ENCODE measurements around the gene NRCAM. TPM values are rescaled to one million over a fixed set of nuclear protein-coding genes. Genes with fewer than 3 reads are reported as not detected.

NRCAM gene
- total and polyA plus RNA-seq, 2 of the 13 experiments (the other 11 are each of a cell fraction or from before 2014, with no cell fraction given) = 0.31 to 0.33 TPM

- H4K20me1 ChIP-seq (ENCODE audit: insufficient read depth, low read length) = no peaks in the 10 kb centered on the region
- H3K79me2 ChIP-seq (ENCODE audit: insufficient read depth, low read length) = no peaks in the 10 kb centered on the region
- ChIA-PET CTCF (ENCODE audit: low intra/inter-chr PET ratio, low total read pairs) (no interaction called here), POLR2A (no interaction called here)
- H3K4me1 ChIP-seq (ENCODE audit: insufficient read depth, low read length) = peaks cover 25% of the 10 kb centered on the region
- no peak overlapping the region for H3K4me3 ChIP-seq (replicated peaks in 1 of 3; ENCODE audit: insufficient read depth in 1 of 3, low read depth in 2 of 3, low read length in 3 of 3)
- DNase-seq (ENCODE audit: low spot score) (no peak), ATAC-seq (no peak), FAIRE-seq (no peak)
- in situ Hi-C loops (cut with HindIII; ENCODE audit: extremely low pct_ligation_motif_present, low pct_unique_long_range_greater_than_20kb) (loop anchor here (5.0 to 25.0 kb wide), 2 partner anchors 39 to 371 kb away; partner anchors contain the start of gene CBLL1), intact Hi-C loops (cut with micrococcal nuclease; ENCODE audit: unreplicated experiment) (no loop called here)
- no TSS peak for BruUV-seq (replicated peaks)
- H3K36me3 ChIP-seq (replicated peaks in 1 of 2; ENCODE audit: control insufficient read depth in 1 of 2, insufficient read depth in 2 of 2, low read length in 2 of 2) = no peaks in the 10 kb centered on the region
- no peaks in the 10 kb centered on the region; a peak in 2 of 5 replicates for H3K27me3 ChIP-seq (ENCODE audit: control insufficient read depth in 1 of 2, insufficient read depth in 2 of 2, low read length in 2 of 2)
- no peak overlapping the region for H2AFZ ChIP-seq (ENCODE audit: low read length)
- H3K9me3 ChIP-seq (ENCODE audit: low read length) = no peaks in the 10 kb centered on the region
- H3K9ac ChIP-seq (ENCODE audit: insufficient read depth, low read depth, low read length) = no peak overlapping the region
- TF ChIP-seq REL (CRISPR knock-in tag; conservative IDR thresholded peaks at IDR 0.05) = no peak
- no peak for TF ChIP-seq MYPOP (CRISPR knock-in tag; IDR thresholded peaks at IDR 0.05)
- TF ChIP-seq ZBTB40 (IDR thresholded peaks at IDR 0.05) = no peak
- no peak for TF ChIP-seq ZBTB40 (CRISPR knock-in tag; IDR thresholded peaks at IDR 0.05)
- no peak for TF ChIP-seq FOXK1 (CRISPR knock-in tag; IDR thresholded peaks at IDR 0.05; ENCODE audit: borderline replicate concordance, low read depth)
- TF ChIP-seq KLF9 (CRISPR knock-in tag; IDR thresholded peaks at IDR 0.05; ENCODE audit: low read depth) = no peak
- TF ChIP-seq PRDM4 (CRISPR knock-in tag; IDR thresholded peaks at IDR 0.05; ENCODE audit: borderline replicate concordance) = no peak
- TF ChIP-seq CEBPG (CRISPR knock-in tag; IDR thresholded peaks at IDR 0.05) = no peak
- no peak for TF ChIP-seq CEBPB (IDR thresholded peaks at IDR 0.05; ENCODE audit: borderline replicate concordance, low read depth, low read length)
- no peak for TF ChIP-seq NR2F6 (IDR thresholded peaks at IDR 0.05)
- no peak for TF ChIP-seq NR2F6 (CRISPR knock-in tag; IDR thresholded peaks at IDR 0.05)
- no peak for TF ChIP-seq TFDP2 (CRISPR knock-in tag; IDR thresholded peaks at IDR 0.05)
- H3K4me2 ChIP-seq (ENCODE audit: low read depth, low read length) = no peak overlapping the region
- H3K27ac ChIP-seq (ENCODE audit: extremely low read length, insufficient read depth, low read length) = no peak overlapping the region
Observed at GRCh38 chr7:108108131-108108530, 348.1 kb downstream of the NRCAM start.

Data from HepG2 (cell line).